ENCODE results near the gene CD160. TPM values are rescaled to one million over a fixed set of nuclear protein-coding genes. Genes with fewer than 3 reads are reported as not detected.

CD160 gene
- polyA plus RNA-seq, 4 donors = 0.70 to 2.9 (median 1.2) TPM

GRCh38 chr1:145788580-145788979, 69.3 kb downstream of the CD160 start:
- DNase-seq (ENCODE audit: low read depth in 4 of 4, low spot score in 3 of 4) = no peak

Other genes with a start within 250 kb of the CD160 start
- gene GPR89A, start 111.5 kb upstream of the CD160 start, polyA plus RNA-seq (ENCODE audit: insufficient read length in 4 of 4) = 10 to 100 TPM; 25.7 to 48.7 (median 39.8) TPM
- gene PDZK1, start 12.1 kb upstream of the CD160 start, polyA plus RNA-seq (ENCODE audit: insufficient read length in 4 of 4) = 100 to 1,000 TPM in 3 of 4 donors, 1 to 10 TPM in 1; 4.1 to 204 (median 147) TPM
- gene RNF115, start 104.6 kb downstream of the CD160 start, polyA plus RNA-seq (ENCODE audit: insufficient read length in 4 of 4) = 10 to 100 TPM; 12.7 to 20.2 (median 16.2) TPM
- gene POLR3C, start 104.7 kb downstream of the CD160 start, polyA plus RNA-seq (ENCODE audit: insufficient read length in 4 of 4) = 10 to 100 TPM; 29.5 to 36.7 (median 35.1) TPM
- 1 to 10 TPM; 4.4 to 7.4 (median 5.8) TPM for gene NUDT17, start 126.1 kb downstream of the CD160 start, polyA plus RNA-seq (ENCODE audit: insufficient read length in 4 of 4)
- 10 to 100 TPM; 54.0 to 80.5 (median 57.7) TPM for gene PIAS3, start 139.6 kb downstream of the CD160 start, polyA plus RNA-seq (ENCODE audit: insufficient read length in 4 of 4)
- gene ANKRD35, start 166.4 kb downstream of the CD160 start, polyA plus RNA-seq (ENCODE audit: insufficient read length in 4 of 4) = 1 to 10 TPM; 2.0 to 4.9 (median 2.4) TPM
- gene ITGA10, start 190.6 kb downstream of the CD160 start, polyA plus RNA-seq (ENCODE audit: insufficient read length in 4 of 4) = 1 to 10 TPM in 3 of 4 donors, under 1 TPM in 1; 0.64 to 2.8 (median 1.5) TPM
- 10 to 100 TPM; 37.2 to 60.5 (median 54.1) TPM for gene PEX11B, start 199.2 kb downstream of the CD160 start, polyA plus RNA-seq (ENCODE audit: insufficient read length in 4 of 4)
- 100 to 1,000 TPM; 149 to 227 (median 195) TPM for gene RBM8A, start 208.0 kb downstream of the CD160 start, polyA plus RNA-seq (ENCODE audit: insufficient read length in 4 of 4)
- 10 to 100 TPM; 21.6 to 58.4 (median 30.7) TPM for gene LIX1L, start 238.5 kb downstream of the CD160 start, polyA plus RNA-seq (ENCODE audit: insufficient read length in 4 of 4)
- gene ANKRD34A, start 245.1 kb downstream of the CD160 start, polyA plus RNA-seq (ENCODE audit: insufficient read length in 4 of 4) = 1 to 10 TPM in 1 of 4 donors, under 1 TPM in 3; 0.49 to 1.1 (median 0.65) TPM
- gene POLR3GL, start 245.2 kb downstream of the CD160 start, polyA plus RNA-seq (ENCODE audit: insufficient read length in 4 of 4) = 10 to 100 TPM; 30.5 to 39.9 (median 39.3) TPM

Data from left renal pelvis (tissue), 4 donors.